ENCODE results near the gene GRIN1. TPM values are rescaled to one million over a fixed set of nuclear protein-coding genes. Genes with fewer than 3 reads are reported as not detected.

Gene GRIN1
- total RNA-seq, 1 experiment from 2014 or later: not detected

DNA sequence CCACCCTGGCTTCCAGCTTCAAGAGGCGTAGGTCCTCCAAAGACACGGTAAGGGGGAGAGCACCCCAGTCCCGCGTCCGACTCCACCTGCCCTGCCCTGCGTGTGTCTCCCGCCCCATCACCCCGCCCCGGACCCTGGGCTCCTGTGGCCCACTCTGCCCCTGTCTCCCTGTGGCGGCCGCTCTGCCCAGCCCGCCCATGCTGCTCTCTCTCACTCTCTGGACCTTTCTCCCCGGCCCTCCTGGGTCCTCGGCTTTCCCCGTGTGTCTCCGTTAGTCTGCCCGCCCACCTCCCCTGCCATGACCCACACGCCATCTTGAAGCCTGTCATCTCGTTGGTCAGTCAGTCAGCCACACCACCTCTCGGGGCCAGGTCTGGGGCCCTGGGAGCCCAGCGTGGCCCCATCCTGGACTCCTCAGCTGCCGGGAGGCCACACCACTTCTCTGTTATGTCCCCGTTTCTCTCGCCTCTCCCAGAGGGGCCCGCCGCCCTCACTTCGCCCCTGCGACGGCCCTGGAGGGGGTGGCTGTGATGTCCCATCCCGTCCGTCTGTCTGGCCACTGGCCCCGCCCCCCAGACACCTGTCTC is 26.4 kb downstream of the GRIN1 start:
- no peaks in the 10 kb centered on the region for H3K79me2 ChIP-seq (ENCODE audit: low read depth)
- 0 out of 2 replicates have a peak, but pooled peaks cover 5% of the 10 kb centered on the region for H3F3A ChIP-seq (ENCODE audit: insufficient read depth, low read depth)
- H3K4me1 ChIP-seq (replicated peaks; ENCODE audit: insufficient read depth): no peaks in the 10 kb centered on the region
- no peak overlapping the region for H3K4me3 ChIP-seq
- TF ChIP-seq, protein P1, sequence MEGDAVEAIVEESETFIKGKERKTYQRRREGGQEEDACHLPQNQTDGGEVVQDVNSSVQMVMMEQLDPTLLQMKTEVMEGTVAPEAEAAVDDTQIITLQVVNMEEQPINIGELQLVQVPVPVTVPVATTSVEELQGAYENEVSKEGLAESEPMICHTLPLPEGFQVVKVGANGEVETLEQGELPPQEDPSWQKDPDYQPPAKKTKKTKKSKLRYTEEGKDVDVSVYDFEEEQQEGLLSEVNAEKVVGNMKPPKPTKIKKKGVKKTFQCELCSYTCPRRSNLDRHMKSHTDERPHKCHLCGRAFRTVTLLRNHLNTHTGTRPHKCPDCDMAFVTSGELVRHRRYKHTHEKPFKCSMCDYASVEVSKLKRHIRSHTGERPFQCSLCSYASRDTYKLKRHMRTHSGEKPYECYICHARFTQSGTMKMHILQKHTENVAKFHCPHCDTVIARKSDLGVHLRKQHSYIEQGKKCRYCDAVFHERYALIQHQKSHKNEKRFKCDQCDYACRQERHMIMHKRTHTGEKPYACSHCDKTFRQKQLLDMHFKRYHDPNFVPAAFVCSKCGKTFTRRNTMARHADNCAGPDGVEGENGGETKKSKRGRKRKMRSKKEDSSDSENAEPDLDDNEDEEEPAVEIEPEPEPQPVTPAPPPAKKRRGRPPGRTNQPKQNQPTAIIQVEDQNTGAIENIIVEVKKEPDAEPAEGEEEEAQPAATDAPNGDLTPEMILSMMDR (conservative IDR thresholded peaks at IDR 0.05): no peak
- no peak for TF ChIP-seq EZH2 (IDR thresholded peaks at IDR 0.05; ENCODE audit: low read depth)
- H2AFZ ChIP-seq: no peak overlapping the region
- no peak overlapping the region for H3K4me2 ChIP-seq
- no peaks in the 10 kb centered on the region for H3K36me3 ChIP-seq (ENCODE audit: low read depth)
- no TSS peak for BruUV-seq (replicated peaks)
- intact Hi-C loops (cut with micrococcal nuclease; ENCODE audit: unreplicated experiment): loop anchor here (5.0 kb wide), 1 partner anchor 38 kb away; no protein-coding TSS in a partner anchor
- no peak overlapping the region for H3K27ac ChIP-seq
- H3K9me3 ChIP-seq (ENCODE audit: insufficient read depth, low read depth): no peaks in the 10 kb centered on the region
- no peaks in the 10 kb centered on the region for H3K9me2 ChIP-seq (ENCODE audit: insufficient read depth)
- ChIA-PET CTCF (no interaction called here), POLR2A (ENCODE audit: unreplicated experiment) (no interaction called here)
- no peaks in the 10 kb centered on the region for H4K20me1 ChIP-seq (ENCODE audit: insufficient read depth)
- H3K27me3 ChIP-seq (ENCODE audit: insufficient read depth, low read depth): no peaks in the 10 kb centered on the region
- DNase-seq: no peak

DNA sequence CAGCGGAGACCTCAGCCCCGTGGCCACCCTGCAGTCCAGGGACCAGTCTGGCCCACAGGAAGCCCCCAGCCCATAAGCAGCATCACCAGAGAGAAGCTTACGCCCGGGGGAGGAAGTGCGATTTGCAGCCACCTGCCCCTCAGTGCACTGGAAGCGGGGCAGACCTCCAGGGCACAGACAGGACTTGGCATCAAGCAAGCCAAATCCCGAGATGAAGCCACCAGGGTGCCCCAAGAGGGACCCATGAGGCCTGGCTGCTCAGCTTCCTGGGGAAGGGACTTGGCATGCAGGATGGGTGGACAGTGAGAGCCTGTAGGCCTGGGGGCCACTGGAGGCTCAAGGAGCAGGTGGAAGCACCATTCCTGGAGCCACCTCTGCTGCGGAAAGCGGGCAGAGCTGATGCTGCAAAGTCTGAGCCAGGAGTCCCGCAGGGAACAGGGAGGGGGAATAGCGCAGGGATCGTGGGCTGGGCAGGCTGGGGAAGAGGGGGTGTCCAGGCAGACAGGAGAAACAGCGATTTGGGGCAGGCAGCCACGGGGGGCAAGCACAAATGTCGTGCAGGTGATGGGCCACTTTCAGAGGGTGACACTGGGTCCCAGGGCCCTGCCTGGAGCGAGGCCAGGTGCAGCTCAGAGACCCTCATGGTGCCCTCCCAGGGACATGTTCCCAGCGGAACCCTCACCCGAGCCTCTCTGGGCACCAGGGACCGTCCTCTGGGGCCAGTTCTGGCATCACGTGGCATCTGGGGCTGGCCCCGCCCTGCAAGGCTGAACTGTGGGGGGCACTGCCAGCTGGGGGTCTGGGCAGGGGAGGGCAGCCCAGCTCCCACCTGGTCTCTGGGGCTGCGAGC is 27.7 kb downstream of the GRIN1 start:
- Histone ChIP-seq H3K79me2 (ENCODE audit: low read depth) (no peaks in the 10 kb centered on the region), H3K4me3 (no peak overlapping the region), H2AFZ (no peak overlapping the region), H3K27ac (no peak overlapping the region), H3K36me3 (ENCODE audit: low read depth) (no peaks in the 10 kb centered on the region), H3K9me2 (ENCODE audit: insufficient read depth) (no peaks in the 10 kb centered on the region), H3K4me2 (no peak overlapping the region), H3K4me1 (replicated peaks; ENCODE audit: insufficient read depth) (no peaks in the 10 kb centered on the region), H4K20me1 (ENCODE audit: insufficient read depth) (no peaks in the 10 kb centered on the region), H3K9me3 (ENCODE audit: insufficient read depth, low read depth) (no peaks in the 10 kb centered on the region), H3K27me3 (ENCODE audit: insufficient read depth, low read depth) (no peaks in the 10 kb centered on the region), H3F3A (ENCODE audit: insufficient read depth, low read depth) (0 out of 2 replicates have a peak, but pooled peaks cover 5% of the 10 kb centered on the region)
- intact Hi-C loops (cut with micrococcal nuclease; ENCODE audit: unreplicated experiment): loop anchor here (5.0 kb wide), 1 partner anchor 39 kb away; no protein-coding TSS in a partner anchor
- no peak for DNase-seq
- no peak for TF ChIP-seq EZH2 (IDR thresholded peaks at IDR 0.05; ENCODE audit: low read depth)
- TF ChIP-seq, protein P1 (conservative IDR thresholded peaks at IDR 0.05): no peak
- POLR2A ChIA-PET (ENCODE audit: unreplicated experiment): no interaction called here
- no TSS peak for BruUV-seq (replicated peaks)
- CTCF ChIA-PET: interaction anchor here (0.5 kb wide), 1 partner anchor 39 kb away, joined by 14 read pairs; no protein-coding TSS in a partner anchor

DNA sequence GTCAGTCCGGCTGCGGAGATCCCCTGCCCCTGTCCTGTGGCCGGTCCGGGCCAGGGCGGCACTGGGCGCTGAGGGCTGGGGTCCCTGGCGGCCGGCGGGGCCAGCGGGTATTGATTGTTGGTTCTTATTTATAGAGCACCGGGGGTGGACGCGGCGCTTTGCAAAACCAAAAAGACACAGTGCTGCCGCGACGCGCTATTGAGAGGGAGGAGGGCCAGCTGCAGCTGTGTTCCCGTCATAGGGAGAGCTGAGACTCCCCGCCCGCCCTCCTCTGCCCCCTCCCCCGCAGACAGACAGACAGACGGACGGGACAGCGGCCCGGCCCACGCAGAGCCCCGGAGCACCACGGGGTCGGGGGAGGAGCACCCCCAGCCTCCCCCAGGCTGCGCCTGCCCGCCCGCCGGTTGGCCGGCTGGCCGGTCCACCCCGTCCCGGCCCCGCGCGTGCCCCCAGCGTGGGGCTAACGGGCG is 28.4 kb downstream of the GRIN1 start:
- Histone ChIP-seq H2AFZ (no peak overlapping the region), H3F3A (ENCODE audit: insufficient read depth, low read depth) (0 out of 2 replicates have a peak, but pooled peaks cover 5% of the 10 kb centered on the region), H3K4me3 (no peak overlapping the region), H4K20me1 (ENCODE audit: insufficient read depth) (no peaks in the 10 kb centered on the region), H3K4me2 (peak overlapping the region; percentile 99; the same call in 1 of the 2 replicates), H3K9me2 (ENCODE audit: insufficient read depth) (no peaks in the 10 kb centered on the region), H3K36me3 (ENCODE audit: low read depth) (no peaks in the 10 kb centered on the region), H3K27me3 (ENCODE audit: insufficient read depth, low read depth) (no peaks in the 10 kb centered on the region), H3K4me1 (replicated peaks; ENCODE audit: insufficient read depth) (no peaks in the 10 kb centered on the region), H3K9me3 (ENCODE audit: insufficient read depth, low read depth) (no peaks in the 10 kb centered on the region), H3K27ac (no peak overlapping the region), H3K79me2 (ENCODE audit: low read depth) (no peaks in the 10 kb centered on the region)
- DNase-seq: no peak
- CTCF ChIA-PET: no interaction called here
- POLR2A ChIA-PET (ENCODE audit: unreplicated experiment): no interaction called here
- TF ChIP-seq, protein P1 (conservative IDR thresholded peaks at IDR 0.05): no peak
- TF ChIP-seq EZH2 (IDR thresholded peaks at IDR 0.05; ENCODE audit: low read depth): no peak
- BruUV-seq (replicated peaks): no TSS peak
- intact Hi-C loops (cut with micrococcal nuclease; ENCODE audit: unreplicated experiment): loop anchor here (5.0 kb wide), 1 partner anchor 40 kb away; no protein-coding TSS in a partner anchor
